Stimulated activated CD8-positive, alpha-beta memory T cell treated with anti-CD3 and anti-CD28 coated beads, Interleukin-15, amount 100 ng/mL, for 48 hours (primary cell): ENCODE data around the gene KCNH8.

Experiments
- DNase-seq, 2 donors: peaks; one replicate each; pipeline ENCODE4 v3.0.0-alpha.2; 2020; ENCODE audit warnings: low read depth in 2 of 2

KCNH8 gene

GRCh38 chr3:19250959-19251610 lies 102.8 kb downstream of the KCNH8 start:
- DNase-seq = no peak

GRCh38 chr3:19254189-19254588 lies 105.9 kb downstream of the KCNH8 start:
- DNase-seq = no peak

DNA sequence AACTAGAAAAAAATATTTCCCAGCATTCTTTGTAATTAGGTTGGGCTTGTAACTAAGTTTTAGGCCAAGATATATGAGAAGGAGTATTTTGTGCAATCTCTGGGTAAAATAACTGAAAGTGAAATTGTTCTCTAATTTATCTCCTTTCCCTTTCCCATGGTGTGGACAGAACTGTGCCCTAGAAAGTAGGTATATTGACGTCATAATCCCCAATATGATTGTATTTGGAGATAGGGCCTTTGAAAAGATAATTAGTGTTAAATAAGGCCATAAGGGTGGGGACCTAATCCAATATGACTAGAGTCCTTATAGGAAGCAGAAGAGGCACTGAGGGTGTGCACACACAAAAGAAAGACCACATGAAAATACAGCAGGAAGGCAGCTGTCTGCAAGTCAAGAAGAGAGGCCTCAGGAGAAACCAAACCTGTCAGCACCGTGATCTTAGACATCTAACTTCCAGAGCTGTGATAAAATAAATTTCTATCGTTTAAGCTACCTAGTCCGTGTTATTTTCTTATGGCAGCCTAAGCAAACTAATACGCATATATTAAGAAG lies 106.6 kb downstream of the KCNH8 start:
- DNase-seq = no peak

DNA sequence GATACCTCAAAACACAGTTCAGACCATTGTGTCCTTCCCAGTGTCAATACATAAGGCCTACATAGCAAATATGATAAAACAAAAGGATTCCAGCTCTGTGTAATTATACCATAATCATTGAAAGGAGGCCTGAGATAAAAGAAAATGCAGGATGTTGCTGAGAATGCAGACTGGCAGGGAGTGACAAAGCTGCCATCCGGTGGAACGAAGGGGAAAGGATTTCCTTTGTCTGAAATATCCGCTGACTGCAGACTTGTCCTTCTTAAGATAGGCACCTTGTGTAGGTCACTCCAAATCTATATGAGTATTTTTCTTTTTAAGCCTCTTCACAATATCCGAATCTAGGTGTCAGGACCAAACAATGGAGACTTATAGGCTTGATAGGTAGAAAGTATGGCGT lies 108.0 kb downstream of the KCNH8 start:
- no peak for DNase-seq

- DNase-seq = no peak
Observed at GRCh38 chr3:19263606-19264005, 115.3 kb downstream of the KCNH8 start.

- no peak for DNase-seq
Observed at GRCh38 chr3:19264424-19264823, 116.1 kb downstream of the KCNH8 start.

DNA sequence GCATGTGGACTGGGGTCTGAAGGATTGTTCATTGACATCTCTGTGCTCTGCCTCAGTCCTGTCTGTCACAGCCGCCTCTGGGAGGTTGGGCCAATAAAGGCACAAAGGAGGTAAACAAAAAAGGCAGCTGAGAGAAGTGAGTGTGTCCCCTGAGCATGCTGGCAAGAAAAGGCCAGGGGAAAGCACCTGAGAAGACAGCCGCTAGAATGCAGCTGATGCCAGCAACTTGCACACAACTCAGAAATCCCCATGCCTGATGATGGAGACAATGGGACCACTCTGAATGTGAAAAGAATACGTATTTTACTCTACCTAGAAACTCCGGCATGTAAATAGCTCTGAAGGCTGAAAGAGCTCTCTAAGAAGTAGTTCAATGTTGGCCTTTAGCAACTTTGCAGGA lies 118.7 kb downstream of the KCNH8 start:
- no peak for DNase-seq

DNA sequence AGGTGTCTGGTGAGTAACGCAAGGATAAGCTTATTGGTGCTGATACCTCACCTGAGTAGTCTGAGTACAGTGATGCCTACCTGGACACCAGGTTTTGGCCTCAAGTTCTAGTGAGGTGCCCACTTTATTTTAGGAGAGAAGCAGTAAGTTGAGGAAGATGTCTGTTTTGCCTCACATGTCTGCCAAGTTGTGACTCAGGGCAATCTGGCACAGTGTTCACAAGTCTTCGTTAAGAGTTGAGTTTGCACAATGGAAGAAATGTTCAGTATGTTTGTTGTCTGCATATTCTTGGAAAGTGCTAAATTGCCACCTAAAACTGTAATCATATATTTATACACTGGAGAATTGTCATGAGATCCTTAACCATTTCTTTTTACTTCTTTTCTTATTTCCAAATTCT lies 122.2 kb downstream of the KCNH8 start:
- DNase-seq = no peak

DNA sequence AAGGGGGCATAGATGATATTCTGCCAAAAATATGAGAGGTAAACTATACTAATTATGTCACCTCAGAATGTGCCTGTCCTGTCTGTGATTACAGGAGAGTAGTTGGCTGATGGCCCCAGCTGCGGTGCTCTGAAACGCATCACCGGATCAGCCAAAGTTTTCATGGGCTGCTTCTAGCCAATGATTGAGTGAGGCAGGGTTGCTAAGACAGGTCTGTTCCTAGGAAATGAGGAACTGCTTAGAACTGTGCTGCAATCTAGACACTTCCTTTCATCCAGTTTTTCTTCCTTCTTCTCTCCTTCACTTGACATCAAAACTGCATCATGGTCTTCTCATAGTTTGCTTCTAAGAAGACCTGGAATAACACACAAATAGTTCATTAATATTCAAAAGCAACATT lies 124.0 kb downstream of the KCNH8 start:
- DNase-seq = no peak

- no peak for DNase-seq
Observed at GRCh38 chr3:19273091-19273490, 124.8 kb downstream of the KCNH8 start.

GRCh38 chr3:19274576-19274975 lies 126.3 kb downstream of the KCNH8 start:
- no peak for DNase-seq

- no peak for DNase-seq
Observed at GRCh38 chr3:19284974-19285373, 136.7 kb downstream of the KCNH8 start.

DNA sequence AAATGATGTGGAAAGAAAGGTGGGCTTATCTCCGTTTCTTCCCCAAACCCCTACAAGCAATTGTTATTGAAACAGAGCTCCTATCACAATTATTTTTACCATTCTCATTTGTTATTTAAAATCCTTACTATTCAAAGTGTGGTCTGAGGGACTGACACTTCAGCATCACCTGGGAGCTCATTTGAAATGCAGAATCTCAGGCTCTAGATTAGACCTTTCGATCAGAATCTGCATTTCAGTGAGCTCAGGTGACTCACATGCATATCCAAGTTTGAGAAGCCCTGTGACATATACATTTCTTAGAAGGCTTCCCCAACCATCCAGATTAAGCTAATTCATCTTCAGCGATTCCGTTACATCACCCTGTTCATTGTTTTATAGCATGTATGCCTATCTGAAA lies 145.0 kb downstream of the KCNH8 start:
- DNase-seq = no peak

DNA sequence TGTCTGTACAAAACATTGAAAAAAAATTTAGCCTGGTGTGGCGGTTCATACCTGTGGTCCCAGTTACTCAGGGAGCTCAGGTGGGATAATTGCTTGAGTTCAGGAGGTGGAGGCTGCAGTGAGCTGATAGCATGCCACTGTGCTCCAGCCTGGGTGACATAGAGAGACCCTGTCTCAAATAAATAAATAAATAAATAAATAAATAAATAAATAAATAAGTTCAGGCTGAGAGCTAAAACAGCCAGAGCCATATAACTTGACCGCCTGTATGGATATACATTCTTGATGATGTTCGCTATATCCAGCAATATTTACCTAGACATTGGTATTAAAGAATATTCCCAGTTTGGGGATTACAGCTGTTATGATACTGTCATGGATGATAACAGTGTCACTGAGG lies 146.9 kb downstream of the KCNH8 start:
- no peak for DNase-seq

- no peak for DNase-seq
Observed at GRCh38 chr3:19331931-19332330, 183.6 kb downstream of the KCNH8 start.

DNA sequence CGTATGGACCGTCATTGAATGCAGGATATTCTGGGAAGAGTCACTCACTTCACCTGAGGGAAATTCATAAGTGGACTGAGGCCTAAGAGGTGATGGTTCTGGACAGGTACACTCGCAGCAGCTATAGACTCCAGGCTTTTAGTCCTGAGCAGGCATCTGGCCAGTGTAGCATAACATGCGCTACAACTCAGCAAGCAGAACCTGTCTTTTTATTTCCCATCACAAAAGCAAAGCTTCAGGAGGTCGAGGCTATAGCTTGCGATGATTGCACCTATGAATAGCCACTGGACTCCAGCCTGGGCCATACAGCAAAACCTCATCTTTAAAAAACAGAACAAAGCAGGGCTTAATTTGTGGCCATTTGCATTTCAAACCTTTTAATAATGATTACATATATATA lies 185.8 kb downstream of the KCNH8 start:
- no peak for DNase-seq

GRCh38 chr3:19338769-19339168 lies 190.5 kb downstream of the KCNH8 start:
- no peak for DNase-seq

- DNase-seq = no peak
Observed at GRCh38 chr3:19342389-19342788, 194.1 kb downstream of the KCNH8 start.

- DNase-seq = no peak
Observed at GRCh38 chr3:19346759-19347158, 198.4 kb downstream of the KCNH8 start.

DNA sequence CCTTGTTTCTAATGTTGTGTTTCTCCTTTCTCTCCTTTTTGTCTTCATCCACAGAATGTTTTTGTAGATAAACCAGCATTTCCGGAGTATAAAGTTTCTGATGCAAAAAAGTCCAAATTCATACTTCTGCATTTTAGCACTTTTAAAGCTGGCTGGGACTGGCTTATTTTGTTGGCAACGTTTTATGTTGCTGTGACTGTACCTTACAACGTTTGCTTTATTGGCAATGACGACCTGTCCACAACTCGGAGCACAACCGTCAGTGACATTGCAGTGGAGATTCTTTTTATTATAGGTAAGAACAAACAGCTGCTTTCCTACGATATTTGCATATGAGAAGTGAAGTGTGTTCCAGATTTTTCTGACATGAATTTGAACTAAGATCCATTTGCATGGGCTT lies 199.4 kb downstream of the KCNH8 start:
- DNase-seq = no peak

- no peak for DNase-seq
Observed at GRCh38 chr3:19348500-19348899, 200.2 kb downstream of the KCNH8 start.

DNA sequence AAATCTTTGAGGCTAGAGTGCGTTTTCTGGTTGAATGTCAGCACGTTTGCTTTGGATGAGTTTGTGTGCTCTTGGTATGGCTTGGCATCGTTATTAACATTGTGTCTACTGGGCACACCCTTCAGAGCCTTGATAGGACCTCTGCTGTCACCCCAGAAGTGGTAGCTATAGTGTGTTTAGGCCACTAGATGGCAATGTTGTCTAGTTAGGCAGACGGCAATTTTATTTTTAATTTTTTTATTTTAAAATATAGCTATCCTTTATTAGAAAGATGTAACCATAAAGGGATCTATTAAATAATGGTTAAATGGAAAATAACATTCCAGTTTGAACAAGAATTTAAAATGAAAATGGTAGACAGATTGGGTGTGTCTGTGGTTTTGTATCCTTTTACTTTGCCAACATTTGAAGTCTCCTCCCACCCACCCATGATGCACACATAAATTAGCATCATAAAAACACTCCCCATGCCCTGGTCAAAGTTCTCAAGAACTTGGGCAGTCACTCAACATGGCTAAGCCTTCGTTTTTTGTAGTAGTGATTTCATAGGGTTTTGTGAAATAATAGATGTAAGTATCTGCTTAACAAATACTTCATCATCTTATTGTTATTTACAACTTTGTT lies 200.7 kb downstream of the KCNH8 start:
- DNase-seq = no peak

GRCh38 chr3:19357947-19358346 lies 209.6 kb downstream of the KCNH8 start:
- no peak for DNase-seq

DNA sequence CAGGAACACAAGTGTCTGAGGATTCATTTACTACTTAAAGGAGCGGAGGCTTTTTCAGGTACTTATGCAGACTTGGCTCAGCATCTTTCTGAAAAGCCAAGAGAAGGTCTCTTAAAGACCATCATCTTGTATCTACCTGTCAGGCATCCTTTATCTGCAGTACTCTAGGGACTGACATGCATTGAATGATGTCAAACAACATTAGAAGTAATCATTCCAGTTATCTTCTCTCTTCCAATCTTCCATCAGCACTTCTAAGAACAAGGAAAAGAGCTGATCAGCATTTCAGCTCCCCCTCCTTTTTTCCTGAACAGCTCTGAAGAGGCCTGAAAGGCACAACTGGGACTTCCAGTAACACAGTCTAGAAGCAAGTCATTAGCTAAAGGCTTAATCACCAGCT lies 214.8 kb downstream of the KCNH8 start:
- no peak for DNase-seq
